DOHH2 (cell line): ENCODE measurements around the gene HSF2BP.

ENCODE experiments used
- EZH2phosphoT487 ChIP-seq: fragments of 200-600 bp; sonication (generic); IDR thresholded peaks from 2 replicates; pipeline ENCODE4 v1.6.1; 2017; ENCODE audit warnings: borderline replicate concordance, mild to moderate bottlenecking, antibody characterized with exemption, low read length, moderate library complexity, mixed read lengths
- TF ChIP-seq, protein P1 (sequence below): fragments of 200-600 bp; sonication (generic); IDR thresholded peaks from one replicate; pipeline ENCODE4 v1.5.1; 2014; ENCODE audit warnings: antibody characterized with exemption, mild to moderate bottlenecking, low read depth, low read length; ENCODE audit not compliant: poor library complexity, severe bottlenecking

- TF ChIP-seq, protein P1, sequence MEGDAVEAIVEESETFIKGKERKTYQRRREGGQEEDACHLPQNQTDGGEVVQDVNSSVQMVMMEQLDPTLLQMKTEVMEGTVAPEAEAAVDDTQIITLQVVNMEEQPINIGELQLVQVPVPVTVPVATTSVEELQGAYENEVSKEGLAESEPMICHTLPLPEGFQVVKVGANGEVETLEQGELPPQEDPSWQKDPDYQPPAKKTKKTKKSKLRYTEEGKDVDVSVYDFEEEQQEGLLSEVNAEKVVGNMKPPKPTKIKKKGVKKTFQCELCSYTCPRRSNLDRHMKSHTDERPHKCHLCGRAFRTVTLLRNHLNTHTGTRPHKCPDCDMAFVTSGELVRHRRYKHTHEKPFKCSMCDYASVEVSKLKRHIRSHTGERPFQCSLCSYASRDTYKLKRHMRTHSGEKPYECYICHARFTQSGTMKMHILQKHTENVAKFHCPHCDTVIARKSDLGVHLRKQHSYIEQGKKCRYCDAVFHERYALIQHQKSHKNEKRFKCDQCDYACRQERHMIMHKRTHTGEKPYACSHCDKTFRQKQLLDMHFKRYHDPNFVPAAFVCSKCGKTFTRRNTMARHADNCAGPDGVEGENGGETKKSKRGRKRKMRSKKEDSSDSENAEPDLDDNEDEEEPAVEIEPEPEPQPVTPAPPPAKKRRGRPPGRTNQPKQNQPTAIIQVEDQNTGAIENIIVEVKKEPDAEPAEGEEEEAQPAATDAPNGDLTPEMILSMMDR, result no peak
- TF ChIP-seq EZH2phosphoT487, result no peak
Measured at GRCh38 chr21:43676391-43676790, 17.1 kb upstream of the HSF2BP start.
